HL-60 (cell line): ENCODE data around the gene SPACA4.

Experiments
- GABPA ChIP-seq: IDR thresholded peaks from 2 replicates; pipeline ENCODE4 v1.6.1; 2012; ENCODE audit warnings: low read depth
- POLR2AphosphoS5 ChIP-seq: IDR thresholded peaks from 2 replicates; pipeline ENCODE4 v1.6.1; 2012; ENCODE audit warnings: low read depth
- SPI1 ChIP-seq: IDR thresholded peaks from 2 replicates; pipeline ENCODE4 v1.6.1; 2012; ENCODE audit warnings: low read depth, mild to moderate bottlenecking, borderline replicate concordance
- TF ChIP-seq, protein P1 (sequence below): IDR thresholded peaks from one replicate; pipeline ENCODE4 v1.5.1; 2011; ENCODE audit warnings: low read length, control low read depth, inconsistent platforms; ENCODE audit not compliant: insufficient read depth
- TF ChIP-seq, protein P2 (sequence below): IDR thresholded peaks from 2 replicates; pipeline ENCODE4 v1.6.1; 2012; ENCODE audit warnings: low read depth; ENCODE audit not compliant: insufficient replicate concordance

DNA sequence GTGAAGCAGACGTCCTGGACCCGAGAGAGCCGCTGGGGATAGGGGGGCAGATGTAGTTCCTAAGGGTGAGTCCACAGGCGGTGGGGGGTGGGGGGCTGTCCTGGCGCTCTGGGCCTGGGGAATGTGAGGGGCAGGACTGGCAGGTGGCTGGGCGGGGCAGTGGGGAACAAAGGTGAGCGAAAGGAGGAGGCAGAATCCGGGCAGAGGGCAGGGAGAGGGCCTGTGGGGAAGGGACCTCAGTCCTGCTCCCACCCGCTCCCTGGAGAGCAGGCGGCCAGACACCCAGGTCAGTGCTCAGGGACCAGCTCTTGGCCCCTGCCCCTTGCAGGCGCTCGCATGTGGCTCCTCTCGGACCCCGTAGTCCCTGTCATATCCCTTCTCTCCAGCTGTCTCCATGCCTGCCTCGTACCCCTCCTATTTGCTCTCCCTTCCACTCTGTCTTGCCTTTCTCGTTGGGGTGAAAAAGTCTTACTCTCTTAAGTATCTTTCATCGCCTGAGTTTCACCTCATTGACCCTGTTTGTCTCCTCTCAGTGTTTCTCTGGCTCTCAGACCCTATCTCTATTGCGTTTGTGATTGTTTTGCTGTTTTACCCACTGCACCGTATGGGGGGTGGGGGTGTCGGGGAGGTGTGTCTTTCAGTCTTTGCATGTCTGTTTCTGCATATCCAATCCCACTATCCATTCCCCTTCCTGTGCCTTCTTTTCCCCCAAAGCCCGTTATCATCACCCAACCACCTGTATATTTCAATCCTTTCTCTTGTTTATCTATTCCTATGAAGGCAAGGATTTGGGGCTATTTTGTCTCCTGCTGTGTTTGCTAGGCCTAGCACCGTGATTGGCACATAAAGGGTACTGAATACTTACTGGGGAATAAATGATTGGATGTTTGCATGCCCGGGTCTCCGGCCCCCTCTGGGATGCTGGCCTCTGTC lies 18.5 kb downstream of the SPACA4 start:
- TF ChIP-seq, protein P1, sequence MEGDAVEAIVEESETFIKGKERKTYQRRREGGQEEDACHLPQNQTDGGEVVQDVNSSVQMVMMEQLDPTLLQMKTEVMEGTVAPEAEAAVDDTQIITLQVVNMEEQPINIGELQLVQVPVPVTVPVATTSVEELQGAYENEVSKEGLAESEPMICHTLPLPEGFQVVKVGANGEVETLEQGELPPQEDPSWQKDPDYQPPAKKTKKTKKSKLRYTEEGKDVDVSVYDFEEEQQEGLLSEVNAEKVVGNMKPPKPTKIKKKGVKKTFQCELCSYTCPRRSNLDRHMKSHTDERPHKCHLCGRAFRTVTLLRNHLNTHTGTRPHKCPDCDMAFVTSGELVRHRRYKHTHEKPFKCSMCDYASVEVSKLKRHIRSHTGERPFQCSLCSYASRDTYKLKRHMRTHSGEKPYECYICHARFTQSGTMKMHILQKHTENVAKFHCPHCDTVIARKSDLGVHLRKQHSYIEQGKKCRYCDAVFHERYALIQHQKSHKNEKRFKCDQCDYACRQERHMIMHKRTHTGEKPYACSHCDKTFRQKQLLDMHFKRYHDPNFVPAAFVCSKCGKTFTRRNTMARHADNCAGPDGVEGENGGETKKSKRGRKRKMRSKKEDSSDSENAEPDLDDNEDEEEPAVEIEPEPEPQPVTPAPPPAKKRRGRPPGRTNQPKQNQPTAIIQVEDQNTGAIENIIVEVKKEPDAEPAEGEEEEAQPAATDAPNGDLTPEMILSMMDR: no peak
- no peak for TF ChIP-seq GABPA
- TF ChIP-seq POLR2AphosphoS5: no peak
- TF ChIP-seq, protein P2, sequence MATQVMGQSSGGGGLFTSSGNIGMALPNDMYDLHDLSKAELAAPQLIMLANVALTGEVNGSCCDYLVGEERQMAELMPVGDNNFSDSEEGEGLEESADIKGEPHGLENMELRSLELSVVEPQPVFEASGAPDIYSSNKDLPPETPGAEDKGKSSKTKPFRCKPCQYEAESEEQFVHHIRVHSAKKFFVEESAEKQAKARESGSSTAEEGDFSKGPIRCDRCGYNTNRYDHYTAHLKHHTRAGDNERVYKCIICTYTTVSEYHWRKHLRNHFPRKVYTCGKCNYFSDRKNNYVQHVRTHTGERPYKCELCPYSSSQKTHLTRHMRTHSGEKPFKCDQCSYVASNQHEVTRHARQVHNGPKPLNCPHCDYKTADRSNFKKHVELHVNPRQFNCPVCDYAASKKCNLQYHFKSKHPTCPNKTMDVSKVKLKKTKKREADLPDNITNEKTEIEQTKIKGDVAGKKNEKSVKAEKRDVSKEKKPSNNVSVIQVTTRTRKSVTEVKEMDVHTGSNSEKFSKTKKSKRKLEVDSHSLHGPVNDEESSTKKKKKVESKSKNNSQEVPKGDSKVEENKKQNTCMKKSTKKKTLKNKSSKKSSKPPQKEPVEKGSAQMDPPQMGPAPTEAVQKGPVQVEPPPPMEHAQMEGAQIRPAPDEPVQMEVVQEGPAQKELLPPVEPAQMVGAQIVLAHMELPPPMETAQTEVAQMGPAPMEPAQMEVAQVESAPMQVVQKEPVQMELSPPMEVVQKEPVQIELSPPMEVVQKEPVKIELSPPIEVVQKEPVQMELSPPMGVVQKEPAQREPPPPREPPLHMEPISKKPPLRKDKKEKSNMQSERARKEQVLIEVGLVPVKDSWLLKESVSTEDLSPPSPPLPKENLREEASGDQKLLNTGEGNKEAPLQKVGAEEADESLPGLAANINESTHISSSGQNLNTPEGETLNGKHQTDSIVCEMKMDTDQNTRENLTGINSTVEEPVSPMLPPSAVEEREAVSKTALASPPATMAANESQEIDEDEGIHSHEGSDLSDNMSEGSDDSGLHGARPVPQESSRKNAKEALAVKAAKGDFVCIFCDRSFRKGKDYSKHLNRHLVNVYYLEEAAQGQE: no peak
- no peak for TF ChIP-seq SPI1
